Measurements from ENCODE around the gene REXO1.

Gene REXO1

DNA sequence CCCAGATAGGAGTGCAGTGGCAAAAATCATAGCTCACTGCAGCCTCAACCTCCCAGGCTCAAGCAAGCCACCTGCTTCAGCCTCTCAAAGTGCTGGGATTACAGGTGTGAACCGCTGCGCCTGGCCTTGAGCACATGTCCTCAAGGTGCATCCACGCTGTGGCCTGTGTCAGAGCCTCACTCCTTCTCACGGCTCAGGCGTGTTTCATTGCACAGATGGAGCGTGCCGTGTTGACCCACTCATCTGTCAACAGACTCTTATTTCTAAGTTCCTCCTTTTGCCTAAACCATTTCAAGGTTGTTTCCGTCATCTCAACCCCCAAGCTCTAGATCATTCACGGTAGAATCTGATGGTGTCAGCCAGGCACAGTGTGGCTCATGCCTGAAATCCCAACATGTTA lies 64.4 kb downstream of the REXO1 start:
- DNase-seq: no peak

DNA sequence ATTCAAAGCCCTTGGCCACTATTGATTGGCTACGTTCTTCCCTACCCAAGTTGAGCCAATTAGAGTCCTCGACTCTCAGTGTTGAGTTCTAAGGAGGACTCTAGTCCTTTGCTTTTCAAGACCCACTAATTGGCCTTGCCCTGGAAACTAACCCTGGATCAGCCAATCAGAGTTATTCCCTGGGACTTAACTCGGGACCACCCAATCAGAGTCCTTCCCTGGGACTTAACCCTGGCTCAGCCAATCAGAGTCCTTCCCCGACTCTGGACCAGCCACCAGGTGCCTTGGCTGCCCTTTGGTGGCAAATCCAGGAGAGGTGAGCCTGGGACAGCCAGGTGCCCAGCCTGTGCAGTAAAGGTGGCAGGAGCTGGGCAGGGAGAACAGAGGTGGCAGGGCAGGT lies 64.9 kb downstream of the REXO1 start:
- DNase-seq: no peak

DNA sequence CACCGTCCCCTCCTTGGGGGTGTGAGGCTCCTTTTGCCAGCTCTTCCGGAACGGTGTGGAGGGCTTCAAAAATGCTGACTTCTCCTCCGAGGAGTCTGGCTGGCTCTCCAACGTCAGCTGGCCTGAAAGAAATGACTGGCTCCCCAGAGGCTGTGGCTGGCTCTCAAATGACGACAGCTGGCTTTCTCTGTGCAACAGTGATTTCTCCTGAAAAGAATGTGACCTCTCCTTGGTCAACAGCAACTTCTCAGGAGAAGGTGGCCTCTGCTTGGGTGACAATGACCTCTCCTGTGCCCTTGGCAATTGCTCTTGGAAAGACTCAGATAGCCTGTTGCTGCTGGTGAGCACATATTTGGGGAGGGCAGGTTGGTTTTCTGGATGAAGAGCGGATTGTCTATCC lies 65.8 kb downstream of the REXO1 start:
- no peak for DNase-seq

DNA sequence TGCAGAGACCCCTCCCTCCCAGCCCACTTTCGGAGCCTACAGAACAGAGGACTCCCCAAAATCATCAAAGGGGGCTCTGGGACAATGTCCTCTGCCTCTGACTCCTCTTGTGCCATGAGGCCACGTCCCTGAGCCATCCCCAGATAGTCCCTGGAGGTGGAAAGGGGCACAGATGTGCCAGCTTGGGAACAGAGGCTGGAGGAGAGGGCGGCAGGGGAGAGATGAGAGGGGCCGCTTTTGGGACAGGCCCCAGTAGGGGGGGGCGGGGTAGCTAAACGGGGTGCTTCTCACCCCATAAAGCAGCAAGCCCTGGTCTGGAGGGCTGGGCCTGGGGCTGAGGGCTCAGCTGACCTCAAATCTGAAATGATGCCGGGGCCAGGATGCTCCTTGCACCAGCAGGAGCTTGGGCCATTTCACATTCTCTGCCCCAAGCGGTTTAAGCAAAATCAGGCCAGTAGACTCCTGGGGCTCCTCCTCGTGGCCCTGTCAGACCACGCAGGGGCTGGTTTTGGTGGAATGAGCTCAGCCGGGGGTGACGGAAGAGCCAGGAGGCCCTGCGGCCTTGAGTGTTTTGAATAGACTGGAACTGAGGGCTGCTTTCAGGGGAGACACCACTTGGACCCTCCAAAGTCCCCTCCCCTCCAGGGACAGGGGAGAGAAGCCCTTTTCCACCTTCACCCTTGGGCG lies 67.9 kb downstream of the REXO1 start:
- DNase-seq: no peak

DNA sequence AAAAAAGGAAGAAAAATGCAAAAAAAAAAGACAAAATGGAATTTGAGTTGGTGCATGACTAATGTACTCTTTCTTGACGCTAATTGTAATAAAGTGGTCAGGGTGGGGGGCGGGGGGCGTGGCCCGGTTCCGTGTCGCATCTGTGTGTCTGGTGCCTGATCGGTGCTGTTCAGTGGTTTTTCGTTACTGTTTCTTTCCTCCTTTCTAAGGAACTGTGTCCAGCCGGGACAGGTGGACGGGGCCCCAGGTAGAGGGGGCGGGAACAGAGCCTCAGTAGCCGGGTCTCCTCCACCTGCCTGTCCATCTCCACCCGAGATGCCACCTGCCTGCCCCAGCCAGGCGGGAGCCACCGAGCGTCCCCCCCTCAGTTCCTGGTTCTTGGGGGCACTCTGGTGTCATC lies 68.7 kb downstream of the REXO1 start:
- no peak for DNase-seq

DNA sequence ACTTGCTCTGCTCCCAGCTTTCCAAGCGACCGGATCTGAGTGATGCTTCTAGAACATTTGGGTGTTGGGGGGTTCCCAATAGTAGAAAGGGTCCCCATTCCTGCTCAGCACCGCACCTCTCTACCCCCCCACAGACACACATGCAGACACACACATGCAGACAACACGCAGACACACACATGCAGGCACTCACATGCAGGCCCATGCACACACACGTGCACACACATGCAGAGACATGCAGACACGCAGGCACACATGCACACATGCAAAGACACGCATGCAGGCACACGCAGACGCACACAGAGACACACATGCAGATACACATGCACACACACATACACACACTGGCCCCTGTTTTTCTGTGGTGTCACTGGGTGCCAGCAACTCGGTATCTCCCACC lies 71.1 kb downstream of the REXO1 start:
- no peak for DNase-seq

DNA sequence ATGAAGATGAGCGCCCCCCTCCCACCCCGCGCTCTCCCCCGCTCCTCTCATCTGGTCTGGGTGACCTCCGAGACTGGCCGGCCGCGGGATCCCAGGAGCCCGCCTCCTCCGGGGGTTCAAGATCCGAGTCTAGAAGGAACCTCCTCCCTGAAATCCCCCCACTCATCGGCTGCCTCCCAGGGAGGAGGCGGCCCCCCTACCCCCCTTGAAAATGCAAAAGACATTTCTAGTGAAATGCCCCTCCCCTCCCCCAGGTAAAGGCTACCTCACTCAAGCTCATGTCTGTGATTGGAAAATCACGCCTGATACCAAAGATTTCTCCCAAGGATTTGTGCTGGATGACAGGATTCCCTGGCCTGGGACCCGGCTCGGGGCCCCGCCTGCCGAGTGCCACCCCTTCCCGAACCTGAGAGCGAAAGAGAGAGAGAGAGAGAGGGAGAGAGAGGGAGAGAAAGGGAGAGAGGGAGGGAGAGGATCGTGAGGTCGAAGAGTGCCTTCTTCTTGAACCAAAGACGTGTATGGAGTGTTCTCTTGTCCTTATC lies 71.6 kb downstream of the REXO1 start:
- no peak for DNase-seq

DNA sequence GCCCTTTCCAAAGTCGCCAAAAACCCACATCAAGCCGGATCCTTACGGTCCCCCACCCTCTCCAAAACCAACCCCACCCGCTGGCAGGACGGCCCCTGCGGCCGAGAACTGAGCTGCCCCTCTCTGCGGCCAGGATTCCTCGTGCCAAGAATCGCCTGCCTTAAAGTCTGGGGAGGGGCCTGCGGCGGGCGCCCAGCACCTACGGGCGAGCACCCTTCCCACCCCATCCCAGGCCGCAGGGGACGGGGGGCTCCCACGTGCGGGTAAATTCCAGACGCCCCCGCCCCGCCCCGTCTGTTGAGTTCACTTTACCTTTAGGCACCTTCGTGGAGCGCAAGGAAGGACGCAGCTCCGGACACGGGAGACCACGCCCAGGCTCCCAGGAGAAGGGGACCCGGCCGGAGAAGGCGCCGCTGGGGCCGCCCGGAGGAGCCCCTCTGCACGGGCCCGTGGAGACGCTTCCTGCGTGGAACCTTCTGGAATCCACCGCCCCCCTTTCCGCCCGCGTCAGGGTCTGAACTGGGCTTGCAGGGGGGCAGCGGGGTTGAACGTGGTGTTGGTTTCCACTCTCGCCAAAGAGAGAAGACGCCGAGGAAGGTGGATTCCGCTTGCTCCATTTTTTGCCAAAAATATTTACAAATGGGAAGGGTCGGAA lies 72.2 kb downstream of the REXO1 start:
- DNase-seq: no peak

DNA sequence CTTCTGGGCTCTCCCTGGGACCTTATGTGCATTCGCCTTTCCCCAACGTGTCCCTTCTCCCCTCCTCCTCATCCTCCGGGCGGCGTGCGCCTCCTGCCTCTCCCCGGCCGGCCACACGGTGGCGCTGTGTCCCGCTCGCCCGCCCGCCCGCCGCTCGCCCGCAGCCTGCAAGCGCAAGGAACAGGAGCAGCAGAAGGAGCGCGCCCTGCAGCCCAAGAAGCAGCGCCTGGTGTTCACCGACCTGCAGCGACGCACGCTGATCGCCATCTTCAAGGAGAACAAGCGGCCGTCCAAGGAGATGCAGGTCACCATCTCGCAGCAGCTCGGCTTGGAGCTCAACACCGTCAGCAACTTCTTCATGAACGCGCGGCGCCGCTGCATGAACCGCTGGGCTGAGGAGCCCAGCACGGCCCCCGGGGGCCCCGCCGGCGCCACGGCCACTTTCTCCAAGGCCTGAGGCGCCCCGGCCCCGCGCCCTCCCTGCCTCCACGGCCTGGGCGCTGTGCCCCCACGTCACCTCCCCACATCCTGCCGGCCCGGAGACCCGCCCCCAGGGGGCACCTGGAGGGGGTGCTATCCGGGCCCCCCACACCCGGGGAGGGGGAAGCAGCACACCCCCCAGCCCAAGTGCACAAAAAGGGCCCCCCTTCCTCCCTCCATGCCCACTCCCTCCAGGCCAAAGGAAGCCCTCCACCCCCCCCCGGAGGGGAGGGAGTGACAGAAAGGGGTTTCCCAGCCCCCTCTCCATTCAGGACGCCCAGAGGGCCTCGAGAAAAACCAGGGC lies 73.1 kb downstream of the REXO1 start:
- DNase-seq: no peak

DNA sequence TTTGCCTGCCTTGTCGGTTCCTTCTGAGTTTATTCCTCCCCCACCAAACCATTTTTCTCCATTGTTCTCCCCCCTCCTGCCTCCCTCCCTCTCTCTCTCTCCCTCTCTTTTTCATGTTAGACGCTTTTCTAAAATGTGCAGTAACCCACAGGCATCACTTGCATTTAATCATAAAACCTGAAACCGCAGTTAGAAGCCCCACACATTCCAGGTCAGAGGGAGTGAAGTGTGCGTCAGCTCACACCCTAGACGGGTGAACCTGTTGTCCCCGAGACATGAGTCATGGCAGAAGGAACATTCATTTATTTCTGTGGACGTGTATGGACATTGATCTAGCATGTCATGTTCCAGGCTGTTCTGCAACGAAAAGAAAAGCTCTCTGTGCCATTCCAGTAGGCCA lies 75.1 kb downstream of the REXO1 start:
- DNase-seq: no peak

DNA sequence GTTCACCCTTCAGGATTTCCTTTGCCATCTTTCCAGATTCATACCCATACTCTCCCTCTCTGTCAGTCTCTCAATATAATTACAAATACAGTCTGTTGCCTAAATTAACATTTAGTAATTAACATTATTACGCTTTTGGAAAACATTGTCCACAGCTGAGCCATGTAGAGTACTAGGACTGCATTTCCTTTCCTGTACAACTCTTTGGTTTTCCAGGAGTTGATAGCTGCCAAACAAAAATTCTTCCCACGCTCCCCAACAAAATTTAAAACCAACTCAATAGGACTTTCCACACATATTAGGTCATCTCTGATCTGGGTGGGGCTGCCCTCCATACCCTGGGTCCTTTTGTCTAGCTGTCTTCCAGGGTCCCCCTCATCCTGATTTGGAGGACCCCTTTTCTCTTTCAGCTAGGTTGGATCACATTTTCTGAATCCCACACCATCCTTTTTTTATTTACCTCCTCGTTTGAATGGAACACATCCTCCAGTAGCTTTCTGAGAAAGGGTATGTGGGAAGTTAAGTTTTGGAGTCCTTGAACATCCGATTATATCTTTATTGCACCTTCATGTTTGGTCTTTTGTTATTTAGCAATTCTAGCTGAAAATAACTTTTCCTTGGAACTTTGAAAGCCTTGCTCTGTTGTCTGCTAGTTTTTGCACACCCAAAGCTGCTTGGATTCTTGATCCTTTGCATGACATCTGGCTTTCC lies 77.3 kb downstream of the REXO1 start:
- no peak for DNase-seq

DNA sequence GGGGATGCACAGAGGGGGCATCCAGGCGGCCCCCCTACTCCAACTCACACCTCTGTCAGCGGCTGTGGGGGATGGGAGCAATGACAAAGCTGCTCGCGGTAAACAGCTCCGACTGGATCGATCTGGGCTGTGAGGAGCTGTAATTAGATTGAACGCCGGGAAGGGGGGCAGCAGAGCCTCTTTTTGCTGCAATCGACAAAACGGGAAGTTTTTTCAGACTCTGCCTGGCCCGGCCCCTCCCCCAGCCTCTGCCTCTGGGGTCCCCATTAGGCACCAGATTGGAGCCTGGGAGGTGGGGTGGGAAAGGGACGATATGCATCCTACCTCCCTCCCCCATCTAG lies 78.7 kb downstream of the REXO1 start:
- no peak for DNase-seq

DNA sequence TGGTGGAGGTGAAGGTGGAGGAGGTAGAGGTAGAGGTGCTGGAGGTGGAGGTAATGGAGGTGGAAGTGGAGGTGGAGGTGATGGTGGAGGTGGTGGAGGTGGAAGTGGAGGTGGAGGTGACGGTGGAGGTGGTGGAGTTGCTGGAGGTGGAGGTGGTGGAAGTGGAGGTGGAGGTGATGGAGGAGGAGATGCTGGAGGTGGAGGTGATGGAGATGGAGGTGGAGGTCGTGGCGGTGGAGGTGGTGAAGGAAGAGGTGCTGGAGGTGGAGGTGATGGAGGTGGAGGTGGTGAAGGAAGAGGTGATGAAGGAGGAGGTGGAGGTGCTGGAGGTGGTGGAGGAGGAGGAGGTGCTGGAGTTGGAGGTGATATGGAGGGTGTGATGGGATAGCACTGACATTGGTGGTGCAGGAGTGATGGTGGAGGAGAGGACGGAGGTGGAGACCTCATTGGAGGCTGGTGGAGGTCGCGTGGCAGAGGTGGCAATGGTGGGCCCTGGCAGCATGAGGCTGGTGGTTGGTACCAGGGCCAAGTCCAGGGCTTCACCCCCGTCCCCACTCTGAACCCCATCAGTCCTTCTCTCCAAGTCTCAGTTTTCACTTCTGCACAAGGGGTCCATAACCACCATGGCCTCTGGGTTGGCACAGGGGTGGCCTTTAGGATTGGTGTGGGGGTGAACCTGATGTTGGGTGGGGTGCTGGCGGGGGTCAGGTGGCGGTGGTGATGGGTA lies 79.2 kb downstream of the REXO1 start:
- no peak for DNase-seq

DNA sequence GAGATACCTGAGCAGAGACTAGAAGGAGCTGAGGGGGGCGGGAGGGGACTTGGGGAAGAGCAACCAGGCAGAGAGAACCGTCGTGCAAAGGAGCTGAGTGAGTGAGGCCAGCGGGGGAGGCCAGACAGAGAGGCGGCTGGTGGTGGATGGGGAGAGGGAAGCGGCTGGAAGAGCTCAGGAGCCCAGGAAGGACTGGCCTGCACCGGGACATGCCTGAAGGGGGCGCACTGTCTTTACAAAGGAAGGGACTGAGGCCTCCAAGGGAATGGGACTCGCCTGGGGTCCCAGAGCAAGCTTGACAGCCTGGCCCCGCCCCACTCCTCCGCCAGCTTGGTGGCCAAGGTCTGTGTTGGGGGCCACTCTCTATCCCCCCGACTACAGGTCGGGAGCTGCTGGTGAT lies 80.0 kb downstream of the REXO1 start:
- DNase-seq: no peak

DNA sequence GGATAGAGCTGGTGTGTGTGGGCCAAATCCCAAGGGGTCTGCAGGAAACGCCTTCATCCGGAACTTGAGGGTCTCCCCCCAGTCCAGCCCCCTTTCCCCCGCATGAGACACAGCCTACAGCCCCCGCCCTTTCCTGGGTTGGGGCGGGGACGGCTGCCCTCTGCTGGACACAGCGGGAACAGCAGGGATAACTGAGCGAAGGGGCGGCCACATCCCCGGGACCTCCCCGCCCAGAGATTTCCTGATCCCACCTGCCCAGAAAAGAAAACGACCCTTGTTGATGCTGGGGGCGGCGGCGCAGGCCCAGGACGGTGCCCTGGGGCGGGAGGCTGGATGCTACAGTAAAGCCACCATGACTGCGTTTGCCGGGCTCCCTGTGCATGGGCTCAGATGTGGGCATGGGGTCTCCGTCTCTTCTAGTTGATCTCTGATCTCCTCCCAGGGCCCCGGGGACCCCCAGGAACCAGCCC lies 80.8 kb downstream of the REXO1 start:
- peak; percentile 54 for DNase-seq

DNA sequence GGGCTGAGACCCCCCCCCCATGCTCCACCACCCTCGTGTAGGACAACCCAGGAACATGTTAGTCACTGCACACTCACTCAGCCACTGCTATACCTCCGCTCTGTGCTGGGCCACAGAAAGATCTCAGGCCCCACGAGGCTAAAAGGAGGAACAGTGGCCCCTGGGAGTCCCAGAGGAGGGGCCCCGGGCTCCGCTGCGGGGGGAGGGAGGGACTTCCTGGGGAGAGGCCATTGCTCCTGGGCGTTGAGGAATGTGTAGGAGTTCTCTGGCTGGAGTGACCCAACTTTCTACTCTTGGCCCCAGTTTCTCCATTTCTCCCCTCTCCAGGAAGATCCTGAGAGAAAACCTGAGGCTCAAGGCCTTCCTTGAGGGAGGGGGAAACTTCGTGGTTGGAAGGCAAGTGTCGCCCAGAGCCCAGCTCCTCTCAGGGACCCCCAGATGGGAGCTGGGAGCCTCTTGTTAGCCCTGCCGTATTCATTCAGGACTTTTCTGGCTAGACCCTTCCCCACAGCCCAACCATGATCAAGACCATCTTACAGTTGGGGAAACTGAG lies 81.4 kb downstream of the REXO1 start:
- DNase-seq: no peak

DNA sequence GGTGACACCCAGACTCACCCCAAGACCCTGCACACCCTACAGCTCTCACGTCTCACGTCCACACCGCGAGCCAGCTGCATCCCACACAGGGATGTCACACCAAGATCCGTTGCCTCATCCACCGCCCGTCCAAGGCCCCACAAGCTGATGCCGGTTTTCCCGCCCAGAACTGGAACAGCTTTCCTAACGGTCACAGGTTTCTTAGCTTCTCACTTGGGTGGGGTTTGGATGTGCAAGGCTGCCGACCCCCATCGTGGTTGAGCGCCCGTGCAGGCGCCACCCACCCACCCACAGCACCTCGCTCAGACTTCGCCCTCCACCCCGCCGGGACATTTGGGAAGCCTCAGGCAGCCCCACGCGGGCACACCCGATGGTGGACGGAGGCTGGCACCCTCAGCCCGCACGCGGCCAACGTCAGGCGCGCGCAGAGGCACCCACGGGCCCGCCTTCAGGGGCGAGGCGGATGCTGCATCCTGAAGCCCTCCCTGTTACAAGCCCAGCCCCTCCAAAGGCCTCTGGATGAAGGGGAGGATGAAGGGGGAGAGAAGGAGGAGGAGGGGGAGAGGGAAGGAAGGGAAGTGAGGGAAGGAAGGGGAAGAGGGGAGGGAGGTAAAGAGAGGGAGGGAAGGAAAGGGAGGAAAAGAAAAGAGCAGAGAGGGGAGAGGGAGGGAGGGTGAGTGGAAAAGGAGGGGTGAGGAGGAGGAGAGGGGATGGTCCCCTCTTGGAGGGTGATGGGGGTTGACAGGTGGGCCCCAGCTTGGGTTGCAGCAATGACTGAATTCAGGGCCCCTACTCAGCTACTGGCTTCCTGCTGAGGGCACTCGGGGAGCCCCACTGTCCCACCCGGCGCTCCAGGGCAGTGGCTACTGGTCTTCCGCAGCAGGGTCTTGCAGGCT lies 82.1 kb downstream of the REXO1 start:
- DNase-seq: no peak

Measured in effector CD8-positive, alpha-beta T cell (primary cell).